GM21723 (cell line): Measurements from ENCODE around the gene ZNF577.
"Not testable (repeated sequence)": the region's sequence is repeated elsewhere in the genome, so short reads cannot be mapped to it uniquely, and the experiment has no call there.

Experiments used
- ATAC-seq: cut with Tn5 transposase; IDR thresholded peaks from one replicate; pipeline ENCODE4 v1.9.1; 2021; ENCODE audit warnings: mild to moderate bottlenecking, moderate library complexity; ENCODE audit not compliant: unreplicated experiment

ZNF577 gene

GRCh38 chr19:51887522-51888498, at the start of gene ZNF577:
Gene ZNF577, minus strand, starts transcription at chr19:51887951. Its CDS starts 7,569 bp downstream, at chr19:51880382.
- ATAC-seq: no peak

GRCh38 chr19:51931921-51932320, 44.2 kb upstream of the ZNF577 start:
- ATAC-seq: no peak

GRCh38 chr19:51927859-51928258, 40.1 kb upstream of the ZNF577 start:
- no peak for ATAC-seq

- ATAC-seq: peak; percentile 86
Observed at GRCh38 chr19:51926784-51927741, 39.3 kb upstream of the ZNF577 start, which contains the start of gene ZNF613. Gene ZNF613, plus strand, starts transcription at chr19:51927472. Its CDS starts 8,749 bp downstream, at chr19:51936221.

GRCh38 chr19:51926426-51926783, 38.7 kb upstream of the ZNF577 start:
- no peak for ATAC-seq

GRCh38 chr19:51921949-51922348, 34.2 kb upstream of the ZNF577 start:
- ATAC-seq: no peak

- no peak for ATAC-seq
Observed at GRCh38 chr19:51919606-51920005, 31.9 kb upstream of the ZNF577 start.

- no peak for ATAC-seq
Observed at GRCh38 chr19:51916167-51916566, 28.4 kb upstream of the ZNF577 start.

- ATAC-seq: no peak
Observed at GRCh38 chr19:51915324-51915867, 27.6 kb upstream of the ZNF577 start.

GRCh38 chr19:51907981-51908380, 20.2 kb upstream of the ZNF577 start:
- not testable (repeated sequence) for ATAC-seq

GRCh38 chr19:51906108-51906507, 18.4 kb upstream of the ZNF577 start:
- ATAC-seq: not testable (repeated sequence)

- not testable (repeated sequence) for ATAC-seq
Observed at GRCh38 chr19:51905639-51906038, 17.9 kb upstream of the ZNF577 start.

GRCh38 chr19:51905206-51905605, 17.5 kb upstream of the ZNF577 start:
- ATAC-seq: peak; percentile 23

- ATAC-seq: peak; percentile 87
Observed at GRCh38 chr19:51904331-51905165, 16.8 kb upstream of the ZNF577 start, which contains the start of gene ZNF649. Gene ZNF649, minus strand, starts transcription at chr19:51905017. Its CDS starts 4,910 bp downstream, at chr19:51900107.

GRCh38 chr19:51903192-51903591, 15.4 kb upstream of the ZNF577 start:
- ATAC-seq: no peak

- no peak for ATAC-seq
Observed at GRCh38 chr19:51901860-51902259, 14.1 kb upstream of the ZNF577 start.

GRCh38 chr19:51891193-51891747, 3.5 kb upstream of the ZNF577 start:
- no peak for ATAC-seq

GRCh38 chr19:51889934-51890333, 2.2 kb upstream of the ZNF577 start:
- ATAC-seq: no peak

GRCh38 chr19:51884713-51885112, 3.0 kb downstream of the ZNF577 start:
- no peak for ATAC-seq

GRCh38 chr19:51882518-51882917, 5.2 kb downstream of the ZNF577 start:
- no peak for ATAC-seq
